ENCODE measurements around the gene BBX. TPM values are rescaled to one million over a fixed set of nuclear protein-coding genes. Genes with fewer than 3 reads are reported as not detected.
"Not testable (repeated sequence)": the region's sequence is repeated elsewhere in the genome, so short reads cannot be mapped to it uniquely, and the experiment has no call there.

The BBX gene
- total and polyA plus RNA-seq, 2 experiments from 2014 or later, result 52.4 to 60.8 TPM

DNA sequence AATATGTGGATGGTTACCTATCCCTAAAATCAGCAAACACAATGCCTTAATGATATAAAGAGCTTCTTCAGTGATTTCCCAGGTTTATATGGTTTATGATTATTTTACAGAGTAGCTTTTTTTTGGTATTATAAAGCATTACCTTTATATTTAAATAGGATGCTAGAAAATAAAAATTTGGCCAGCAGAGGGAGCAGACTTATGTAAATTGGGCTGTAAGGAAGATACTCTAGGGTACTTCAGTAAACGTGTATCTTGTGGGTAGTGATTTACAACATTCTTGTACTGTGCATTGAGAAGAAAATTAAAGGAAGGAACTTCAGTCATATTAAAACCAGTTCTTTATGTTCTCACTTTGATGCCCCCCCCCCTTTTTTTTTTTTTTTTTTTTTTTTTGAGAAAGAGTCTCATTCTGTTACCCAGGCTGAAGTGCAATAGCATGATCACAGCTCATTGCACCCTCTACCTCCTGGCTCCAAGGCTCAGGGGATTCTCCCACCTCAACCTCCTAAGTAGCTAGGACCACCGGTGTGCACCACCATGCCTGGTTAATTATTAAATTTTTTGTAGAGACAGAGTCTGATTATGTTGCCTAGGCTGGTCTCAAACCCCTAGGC, 167.9 kb downstream of the BBX start:
- Histone ChIP-seq H3F3A (ENCODE audit: insufficient read depth) (no peaks in the 10 kb centered on the region), H3K36me3 (ENCODE audit: low read depth) (no peaks in the 10 kb centered on the region), H3K9me2 (ENCODE audit: insufficient read depth) (no peaks in the 10 kb centered on the region), H3K27ac (no peak overlapping the region), H2AFZ (no peak overlapping the region), H3K9ac (no peak overlapping the region), H3K27me3 (replicated peaks; ENCODE audit: insufficient read depth) (no peaks in the 10 kb centered on the region), H3K4me1 (ENCODE audit: insufficient read depth) (no peaks in the 10 kb centered on the region), H3K4me3 (no peak overlapping the region), H4K20me1 (ENCODE audit: insufficient read depth) (no peaks in the 10 kb centered on the region), H3K9me3 (ENCODE audit: low read depth) (no peaks in the 10 kb centered on the region), H3K4me2 (ENCODE audit: unreplicated experiment) (no peak overlapping the region), H3K79me2 (ENCODE audit: insufficient read depth) (no peaks in the 10 kb centered on the region)
- in situ Hi-C loops (cut with MboI), result no loop called here
- DNase-seq, result peak; percentile 71
- TF ChIP-seq EZH2phosphoT487 (IDR thresholded peaks at IDR 0.05; ENCODE audit: insufficient read depth, low read depth) (no peak), EZH2 (IDR thresholded peaks at IDR 0.05; ENCODE audit: insufficient read depth, poor library complexity, severe bottlenecking) (no peak)
- WGBS, 2 experiments (ENCODE audit: low coverage in 1 of 2, low lambda C conversion rate in 2 of 2, missing lambda C conversion rate in 2 of 2), result 22 to 30% methylated on average over 2 of the region's 2 CpGs

DNA sequence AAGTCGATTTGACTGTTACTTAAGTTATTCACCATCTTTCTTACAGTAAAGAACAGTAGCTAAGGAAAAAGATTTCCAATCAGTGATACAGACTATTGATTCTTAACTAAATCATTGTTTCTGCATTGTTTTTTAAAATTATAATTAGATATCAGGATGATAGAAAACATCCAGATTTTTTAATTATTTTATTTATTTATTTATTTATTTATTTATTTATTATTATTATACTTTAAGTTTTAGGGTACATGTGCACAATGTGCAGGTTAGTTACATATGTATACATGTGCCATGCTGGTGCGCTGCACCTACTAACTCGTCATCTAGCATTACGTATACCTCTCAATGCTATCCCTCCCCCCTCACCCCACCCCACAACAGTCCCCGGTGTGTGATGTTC, 169.2 kb downstream of the BBX start:
- H3K9me2 ChIP-seq (ENCODE audit: insufficient read depth); H3K79me2 ChIP-seq (ENCODE audit: insufficient read depth); H2AFZ ChIP-seq; H3K4me3 ChIP-seq; H3K36me3 ChIP-seq (ENCODE audit: low read depth); DNase-seq; in situ Hi-C loops (cut with MboI); H3K27me3 ChIP-seq (replicated peaks; ENCODE audit: insufficient read depth); H3K9me3 ChIP-seq (ENCODE audit: low read depth); H3K9ac ChIP-seq; H3K4me2 ChIP-seq (ENCODE audit: unreplicated experiment); H4K20me1 ChIP-seq (ENCODE audit: insufficient read depth); H3K27ac ChIP-seq; H3F3A ChIP-seq (ENCODE audit: insufficient read depth); H3K4me1 ChIP-seq (ENCODE audit: insufficient read depth): not testable (repeated sequence)
- 95 to 98% methylated on average over 4 to 5 of the region's 5 CpGs for WGBS, 2 experiments (ENCODE audit: low coverage in 1 of 2, low lambda C conversion rate in 2 of 2, missing lambda C conversion rate in 2 of 2)

- H3K79me2 ChIP-seq (ENCODE audit: insufficient read depth); DNase-seq; H3K4me3 ChIP-seq; H3K4me1 ChIP-seq (ENCODE audit: insufficient read depth); H3K27me3 ChIP-seq (replicated peaks; ENCODE audit: insufficient read depth); H3K9me2 ChIP-seq (ENCODE audit: insufficient read depth); H3K9me3 ChIP-seq (ENCODE audit: low read depth); H3K9ac ChIP-seq; H4K20me1 ChIP-seq (ENCODE audit: insufficient read depth); H2AFZ ChIP-seq; H3K4me2 ChIP-seq (ENCODE audit: unreplicated experiment); H3K36me3 ChIP-seq (ENCODE audit: low read depth); in situ Hi-C loops (cut with MboI); H3F3A ChIP-seq (ENCODE audit: insufficient read depth); H3K27ac ChIP-seq: not testable (repeated sequence)
- 77 to 90% methylated on average over 4 to 5 of the region's 6 CpGs for WGBS, 2 experiments (ENCODE audit: low coverage in 1 of 2, low lambda C conversion rate in 2 of 2, missing lambda C conversion rate in 2 of 2)
These were observed 174.6 kb downstream of the BBX start for GRCh38 chr3:107697348-107697747.

DNA sequence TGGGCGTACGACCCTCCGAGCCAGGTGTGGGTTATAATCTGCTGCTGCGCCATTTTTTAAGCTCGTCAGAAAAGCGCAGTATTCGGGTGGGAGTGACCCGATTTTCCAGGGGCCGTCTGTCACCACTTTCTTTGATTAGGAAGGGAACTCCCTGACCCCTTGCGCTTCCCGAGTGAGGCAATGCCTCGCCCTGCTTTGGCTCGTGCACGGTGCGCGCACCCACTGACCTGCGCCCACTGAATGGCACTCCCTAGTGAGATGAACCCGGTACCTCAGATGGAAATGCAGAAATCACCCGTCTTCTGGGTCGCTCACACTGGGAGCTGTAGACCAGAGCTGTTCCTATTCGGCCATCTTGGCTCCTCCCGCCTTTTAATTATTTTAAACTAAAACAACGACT, 175.1 kb downstream of the BBX start:
- H3K9ac ChIP-seq; H3K4me2 ChIP-seq (ENCODE audit: unreplicated experiment); H3K27ac ChIP-seq; H4K20me1 ChIP-seq (ENCODE audit: insufficient read depth); H3K9me3 ChIP-seq (ENCODE audit: low read depth); H3K9me2 ChIP-seq (ENCODE audit: insufficient read depth); H3F3A ChIP-seq (ENCODE audit: insufficient read depth); H3K79me2 ChIP-seq (ENCODE audit: insufficient read depth); H3K4me3 ChIP-seq; H3K36me3 ChIP-seq (ENCODE audit: low read depth); H3K27me3 ChIP-seq (replicated peaks; ENCODE audit: insufficient read depth); in situ Hi-C loops (cut with MboI); H3K4me1 ChIP-seq (ENCODE audit: insufficient read depth); DNase-seq; H2AFZ ChIP-seq: not testable (repeated sequence)
- WGBS, 2 experiments (ENCODE audit: low coverage in 1 of 2, low lambda C conversion rate in 2 of 2, missing lambda C conversion rate in 2 of 2), result 94 to 95% methylated on average over 20 to 23 of the region's 23 CpGs

DNA sequence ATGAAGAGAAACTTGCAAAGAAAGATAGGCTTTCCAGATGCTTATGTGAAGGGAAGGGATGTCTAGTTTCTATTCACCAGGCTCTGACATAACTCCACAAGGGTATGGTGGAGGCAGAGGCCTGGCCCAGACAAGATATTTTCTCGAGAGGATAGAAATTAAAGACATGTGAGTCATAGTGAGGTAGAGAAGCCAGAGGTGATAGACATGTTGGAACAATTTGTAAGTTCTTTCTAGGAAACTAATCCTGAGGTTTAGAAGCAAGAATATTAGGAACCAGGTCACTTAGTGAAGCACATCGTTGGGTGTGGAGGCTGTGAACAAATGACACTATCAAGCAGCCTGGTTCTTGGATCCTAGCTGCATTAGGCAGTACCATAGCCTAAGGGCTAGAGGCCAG, 176.9 kb downstream of the BBX start:
- WGBS, 2 experiments (ENCODE audit: low coverage in 1 of 2, low lambda C conversion rate in 2 of 2, missing lambda C conversion rate in 2 of 2), result 41 to 45% methylated on average over 2 of the region's 2 CpGs

More for the DNA sequence above, 176.9 kb downstream of the BBX start:
- Histone ChIP-seq H3K9ac (no peak overlapping the region), H3K9me2 (ENCODE audit: insufficient read depth) (no peaks in the 10 kb centered on the region), H3K4me3 (no peak overlapping the region), H3K9me3 (ENCODE audit: low read depth) (no peaks in the 10 kb centered on the region), H4K20me1 (ENCODE audit: insufficient read depth) (no peaks in the 10 kb centered on the region), H3K4me2 (ENCODE audit: unreplicated experiment) (no peak overlapping the region), H3K27me3 (replicated peaks; ENCODE audit: insufficient read depth) (no peaks in the 10 kb centered on the region), H3F3A (ENCODE audit: insufficient read depth) (no peaks in the 10 kb centered on the region), H3K36me3 (ENCODE audit: low read depth) (no peaks in the 10 kb centered on the region), H3K27ac (no peak overlapping the region), H3K4me1 (ENCODE audit: insufficient read depth) (peaks cover 2% of the 10 kb centered on the region; the same call in 1 of the 2 replicates), H2AFZ (no peak overlapping the region), H3K79me2 (ENCODE audit: insufficient read depth) (no peaks in the 10 kb centered on the region)
- TF ChIP-seq EZH2phosphoT487 (IDR thresholded peaks at IDR 0.05; ENCODE audit: insufficient read depth, low read depth) (no peak), EZH2 (IDR thresholded peaks at IDR 0.05; ENCODE audit: insufficient read depth, poor library complexity, severe bottlenecking) (no peak)
- DNase-seq, result peak; percentile 36
- in situ Hi-C loops (cut with MboI), result no loop called here

All from GM23248 (cell line).